Naive thymus-derived CD4-positive, alpha-beta T cell (primary cell): Measurements from ENCODE around the gene RHEB. TPM values are rescaled to one million over a fixed set of nuclear protein-coding genes. Genes with fewer than 3 reads are reported as not detected.

ENCODE experiments used
- ATAC-seq: fragments of 150-1000 bp; cut with Tn5 transposase; 2 replicates; pipeline ENCODE4 v1.10.0; 2021; ENCODE audit warnings: mild to moderate bottlenecking, moderate library complexity
- CTCF ChIA-PET: fragments of 350-600 bp; sonication (Branson Sonifier 250); formaldehyde crosslinking; loops from one replicate; lab custom pipeline; 2021; ENCODE audit warnings: antibody characterized with exemption; lab: Charles Lee
- POLR2A ChIA-PET: fragments of 350-600 bp; sonication (Branson Sonifier 250); formaldehyde crosslinking; loops from one replicate; lab custom pipeline; 2021; ENCODE audit warnings: antibody characterized with exemption, inconsistent platforms; lab: Charles Lee
- DNase-seq, 9 donors: peaks; one replicate each; pipeline versions ENCODE4 v3.0.0 to v3.0.0-alpha.2; 2020 to 2022; ENCODE audit warnings: mixed read lengths in 1 of 9
- H3K27ac ChIP-seq: one replicate; pipeline ENCODE4 v1.7.0; 2013; ENCODE audit warnings: mild to moderate bottlenecking, low read depth, low read length, moderate library complexity
- H3K27me3 ChIP-seq, 2 donors: one replicate each; pipeline ENCODE4 v1.7.0; 2013; ENCODE audit warnings: low read length in 2 of 2, mild to moderate bottlenecking in 2 of 2, moderate library complexity in 2 of 2; ENCODE audit not compliant: control insufficient read depth in 2 of 2, insufficient read depth in 2 of 2
- H3K36me3 ChIP-seq, 3 experiments: 1 replicate in 2 of 3; 2 replicates in 1 of 3; pipeline ENCODE4 v1.7.0; 2013; ENCODE audit warnings: low read length in 3 of 3, mild to moderate bottlenecking in 3 of 3, moderate library complexity in 1 of 3; ENCODE audit not compliant: insufficient read depth in 3 of 3, control insufficient read depth in 2 of 3
- H3K4me1 ChIP-seq, 2 donors: one replicate each; pipeline ENCODE4 v1.7.0; 2013; ENCODE audit warnings: low read length in 2 of 2, mild to moderate bottlenecking in 2 of 2, moderate library complexity in 1 of 2; ENCODE audit not compliant: control insufficient read depth in 2 of 2, insufficient read depth in 2 of 2
- H3K4me3 ChIP-seq: 2 replicates; pipeline ENCODE4 v1.7.0; 2013; ENCODE audit warnings: mild to moderate bottlenecking, low read length
- H3K9me3 ChIP-seq, 3 experiments: 1 replicate in 2 of 3; 2 replicates in 1 of 3; pipeline ENCODE4 v1.7.0; 2013; ENCODE audit warnings: low read length in 3 of 3; ENCODE audit not compliant: control insufficient read depth in 2 of 3
- H3K27ac Mint-ChIP-seq, 9 donors: one replicate each; pipeline ENCODE4 v1.8.0; 2020 to 2022; ENCODE audit warnings: mixed read lengths in 9 of 9, mild to moderate bottlenecking in 8 of 9, moderate library complexity in 5 of 9, inconsistent platforms in 2 of 9
- H3K27me3 Mint-ChIP-seq, 5 donors: one replicate each; pipeline ENCODE4 v1.8.0; 2021 to 2022; ENCODE audit warnings: mixed read lengths in 5 of 5, mild to moderate bottlenecking in 1 of 5
- H3K36me3 Mint-ChIP-seq, 5 donors: one replicate each; pipeline ENCODE4 v1.8.0; 2020 to 2022; ENCODE audit warnings: mixed read lengths in 5 of 5, mild to moderate bottlenecking in 3 of 5, inconsistent platforms in 1 of 5
- H3K4me1 Mint-ChIP-seq, 7 donors: one replicate each; pipeline ENCODE4 v1.8.0; 2020 to 2022; ENCODE audit warnings: mixed read lengths in 7 of 7, mild to moderate bottlenecking in 3 of 7, inconsistent platforms in 1 of 7
- H3K4me3 Mint-ChIP-seq, 10 donors: one replicate each; pipeline ENCODE4 v1.8.0; 2020 to 2022; ENCODE audit warnings: mild to moderate bottlenecking in 10 of 10, mixed read lengths in 10 of 10, moderate library complexity in 6 of 10, inconsistent platforms in 2 of 10
- H3K9me3 Mint-ChIP-seq, 11 donors: one replicate each; pipeline ENCODE4 v1.8.0; 2020 to 2022; ENCODE audit warnings: mixed read lengths in 11 of 11, mild to moderate bottlenecking in 4 of 11, inconsistent platforms in 1 of 11, moderate library complexity in 1 of 11
- intact Hi-C, 2 donors: fragments of 100-400 bp; cut with micrococcal nuclease; formaldehyde crosslinking; loops; one replicate each; pipeline ENCODE4 v1.15.1; 2023
- polyA plus RNA-seq, 2 donors: library from polyadenylated mRNA; unstranded; fragments of 300-500 nt; fragmentation: Illumina TruSeq; gene quantifications; one replicate each; pipeline ENCODE4 v1.2.3, GENCODE V29; 2021
- total RNA-seq, 6 experiments: library from RNA in 5 of 6; stranded (reverse) in 5 of 6; gene quantifications; 1 replicate in 5 of 6; 2 replicates in 1 of 6; pipeline ENCODE4 v1.2.3 and lab custom pipeline; 2021 to 2026

Gene RHEB
- total and polyA plus RNA-seq, 7 experiments from 2014 or later, result 31.2 to 62.6 (median 50.8) TPM

GRCh38 chr7:151556592-151556991 is 36.9 kb upstream of the RHEB start:
- Mint-ChIP-seq H3K4me3 (no peak overlapping the region), H3K4me1 (peaks cover 0 to 23% (median 16%) of the 10 kb centered on the region in 7 donors), H3K9me3 (no peaks in the 10 kb centered on the region), H3K36me3 (peaks cover 2 to 35% (median 27%) of the 10 kb centered on the region in 5 donors), H3K27me3 (peaks cover 0 to 2% (median 0%) of the 10 kb centered on the region in 5 donors), H3K27ac (no peak overlapping the region)
- CTCF ChIA-PET, result interaction anchor here (0.8 kb wide), 1 partner anchor 12 kb away, joined by 3 read pairs; no protein-coding TSS in a partner anchor
- Histone ChIP-seq H3K27me3 (no peaks in the 10 kb centered on the region), H3K36me3 (peaks cover 3 to 39% (median 5%) of the 10 kb centered on the region in 3 experiments), H3K9me3 (no peaks in the 10 kb centered on the region), H3K27ac (no peak overlapping the region), H3K4me3 (no peak overlapping the region), H3K4me1 (peaks cover 0 to 6% of the 10 kb centered on the region in 2 donors)
- DNase-seq (no peak), ATAC-seq (no peak)
- POLR2A ChIA-PET, result no interaction called here
- intact Hi-C loops, result no loop called here

GRCh38 chr7:151553356-151553755 is 33.7 kb upstream of the RHEB start:
- DNase-seq (no peak), ATAC-seq (peak; percentile 8)
- Mint-ChIP-seq H3K36me3 (peaks cover 0 to 15% (median 9%) of the 10 kb centered on the region in 5 donors), H3K27me3 (peaks cover 0 to 4% (median 0%) of the 10 kb centered on the region in 5 donors), H3K9me3 (peaks cover 0 to 2% (median 0%) of the 10 kb centered on the region in 11 donors), H3K4me1 (peaks cover 0 to 15% (median 8%) of the 10 kb centered on the region in 7 donors), H3K4me3 (no peak overlapping the region), H3K27ac (no peak overlapping the region)
- intact Hi-C loops, result no loop called here
- no peaks in the 10 kb centered on the region for H3K9me3 ChIP-seq
- H3K27ac ChIP-seq, result no peak overlapping the region
- POLR2A ChIA-PET, result no interaction called here
- no peaks in the 10 kb centered on the region for H3K27me3 ChIP-seq
- H3K4me3 ChIP-seq, result no peak overlapping the region
- H3K4me1 ChIP-seq, result no peaks in the 10 kb centered on the region
- CTCF ChIA-PET, result no interaction called here
- H3K36me3 ChIP-seq, result peaks cover 0 to 14% (median 3%) of the 10 kb centered on the region in 3 experiments

GRCh38 chr7:151552352-151553028 is 32.8 kb upstream of the RHEB start:
- Histone ChIP-seq H3K4me1 (no peaks in the 10 kb centered on the region), H3K9me3 (no peaks in the 10 kb centered on the region), H3K36me3 (peaks cover 0 to 7% (median 0%) of the 10 kb centered on the region in 3 experiments), H3K27me3 (no peaks in the 10 kb centered on the region), H3K27ac (no peak overlapping the region), H3K4me3 (no peak overlapping the region)
- H3K9me3 Mint-ChIP-seq, result peaks cover 0 to 2% (median 0%) of the 10 kb centered on the region in 11 donors
- ChIA-PET POLR2A (no interaction called here), CTCF (no interaction called here)
- intact Hi-C loops, result no loop called here
- no peak for DNase-seq
- H3K4me1 Mint-ChIP-seq, result peaks cover 0 to 15% (median 8%) of the 10 kb centered on the region in 7 donors
- peaks cover 0 to 7% (median 0%) of the 10 kb centered on the region in 5 donors for H3K27me3 Mint-ChIP-seq
- ATAC-seq, result no peak
- H3K36me3 Mint-ChIP-seq, result peaks cover 0 to 12% (median 9%) of the 10 kb centered on the region in 5 donors
- H3K4me3 Mint-ChIP-seq, result no peak overlapping the region
- peak overlapping the region in 2 of 9 donors; percentile 25 to 68 for H3K27ac Mint-ChIP-seq

GRCh38 chr7:151551820-151552219 is 32.1 kb upstream of the RHEB start:
- CTCF ChIA-PET, result no interaction called here
- peaks cover 0 to 2% (median 0%) of the 10 kb centered on the region in 3 experiments for H3K36me3 ChIP-seq
- H3K27me3 ChIP-seq, result no peaks in the 10 kb centered on the region
- no peak overlapping the region for H3K4me3 ChIP-seq
- Mint-ChIP-seq H3K4me3 (no peak overlapping the region), H3K4me1 (peaks cover 0 to 15% (median 8%) of the 10 kb centered on the region in 7 donors), H3K27ac (peak overlapping the region in 1 of 9 donors; percentile 68), H3K27me3 (peaks cover 0 to 11% (median 0%) of the 10 kb centered on the region in 5 donors), H3K36me3 (peaks cover 0 to 9% (median 7%) of the 10 kb centered on the region in 5 donors), H3K9me3 (peaks cover 0 to 2% (median 0%) of the 10 kb centered on the region in 11 donors)
- no peaks in the 10 kb centered on the region for H3K9me3 ChIP-seq
- DNase-seq (no peak), ATAC-seq (no peak)
- intact Hi-C loops, result no loop called here
- no peak overlapping the region for H3K27ac ChIP-seq
- no peaks in the 10 kb centered on the region for H3K4me1 ChIP-seq
- POLR2A ChIA-PET, result no interaction called here

- Mint-ChIP-seq H3K4me1 (peaks cover 0 to 15% (median 8%) of the 10 kb centered on the region in 7 donors), H3K9me3 (peaks cover 0 to 3% (median 0%) of the 10 kb centered on the region in 11 donors), H3K36me3 (peaks cover 0 to 4% (median 0%) of the 10 kb centered on the region in 5 donors), H3K27me3 (peaks cover 4 to 19% (median 8%) of the 10 kb centered on the region in 5 donors), H3K4me3 (no peak overlapping the region), H3K27ac (peak overlapping the region in 1 of 9 donors; percentile 27)
- H3K4me3 ChIP-seq, result no peak overlapping the region
- DNase-seq, result no peak
- intact Hi-C loops, result no loop called here
- no peaks in the 10 kb centered on the region for H3K9me3 ChIP-seq
- H3K27me3 ChIP-seq, result no peaks in the 10 kb centered on the region
- no peak overlapping the region for H3K27ac ChIP-seq
- POLR2A ChIA-PET, result interaction anchor here (0.5 kb wide), 1 partner anchor 21 kb away, joined by 3 read pairs; no protein-coding TSS in a partner anchor
- CTCF ChIA-PET, result no interaction called here
- H3K4me1 ChIP-seq, result no peaks in the 10 kb centered on the region
- ATAC-seq, result no peak
- no peaks in the 10 kb centered on the region for H3K36me3 ChIP-seq
Observed at GRCh38 chr7:151550656-151551286, 31.1 kb upstream of the RHEB start.

- H3K4me3 Mint-ChIP-seq, result no peak overlapping the region
- peaks cover 0 to 3% (median 0%) of the 10 kb centered on the region in 11 donors for H3K9me3 Mint-ChIP-seq
- no peaks in the 10 kb centered on the region for H3K36me3 Mint-ChIP-seq
- H3K4me1 Mint-ChIP-seq, result peaks cover 0 to 15% (median 8%) of the 10 kb centered on the region in 7 donors
- H3K27ac ChIP-seq, result no peak overlapping the region
- no peaks in the 10 kb centered on the region for H3K4me1 ChIP-seq
- no peaks in the 10 kb centered on the region for H3K36me3 ChIP-seq
- intact Hi-C loops, result no loop called here
- peaks cover 7 to 26% (median 12%) of the 10 kb centered on the region in 5 donors for H3K27me3 Mint-ChIP-seq
- DNase-seq (no peak), ATAC-seq (no peak)
- no peak overlapping the region for H3K27ac Mint-ChIP-seq
- ChIA-PET CTCF (no interaction called here), POLR2A (no interaction called here)
- no peaks in the 10 kb centered on the region for H3K27me3 ChIP-seq
- H3K9me3 ChIP-seq, result no peaks in the 10 kb centered on the region
- H3K4me3 ChIP-seq, result no peak overlapping the region
Observed at GRCh38 chr7:151549644-151550043, 29.9 kb upstream of the RHEB start.
